Astrocyte of the spinal cord (primary cell): ENCODE measurements around the gene SUCLG1.

Source experiments
- DNase-seq: peaks from one replicate; pipeline ENCODE4 v3.0.0; 2011; ENCODE audit warnings: low read depth, low spot score
- H3K4me3 ChIP-seq: 2 replicates; pipeline ENCODE4 v1.5.1; 2011; ENCODE audit warnings: low read depth, mild to moderate bottlenecking, low read length, moderate library complexity
- CTCF ChIP-seq: IDR thresholded peaks from 2 replicates; pipeline ENCODE4 v1.5.1; 2012; ENCODE audit warnings: low read depth, mild to moderate bottlenecking, low read length, inconsistent platforms
- in situ Hi-C: cut with HindIII; loops from 2 replicates; pipeline ENCODE4 v1.10.0; 2017; ENCODE audit warnings: low sequenced_read_pairs

SUCLG1 gene

DNA sequence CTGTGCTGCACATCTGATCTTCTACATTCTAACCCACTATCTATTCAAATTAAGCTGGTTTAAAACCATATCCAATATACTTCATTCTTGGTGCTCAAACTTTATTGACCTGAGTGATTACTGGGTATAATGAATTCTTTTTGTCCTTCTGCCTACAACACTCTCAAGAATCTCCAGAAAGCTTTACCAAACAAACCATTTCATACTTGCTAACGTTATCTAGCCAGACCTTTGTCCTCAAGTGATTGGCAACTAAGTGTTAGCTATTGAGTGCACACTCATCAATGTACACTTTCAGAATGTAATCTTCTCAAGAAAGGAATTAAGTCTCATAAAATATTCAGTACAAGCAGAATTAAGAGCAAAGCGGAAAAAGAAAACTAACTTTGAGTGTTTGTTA, 1.4 kb downstream of the SUCLG1 start:
- H3K4me3 ChIP-seq: no peak overlapping the region
- in situ Hi-C loops: no loop called here
- no peak for TF ChIP-seq CTCF
- DNase-seq: no peak

DNA sequence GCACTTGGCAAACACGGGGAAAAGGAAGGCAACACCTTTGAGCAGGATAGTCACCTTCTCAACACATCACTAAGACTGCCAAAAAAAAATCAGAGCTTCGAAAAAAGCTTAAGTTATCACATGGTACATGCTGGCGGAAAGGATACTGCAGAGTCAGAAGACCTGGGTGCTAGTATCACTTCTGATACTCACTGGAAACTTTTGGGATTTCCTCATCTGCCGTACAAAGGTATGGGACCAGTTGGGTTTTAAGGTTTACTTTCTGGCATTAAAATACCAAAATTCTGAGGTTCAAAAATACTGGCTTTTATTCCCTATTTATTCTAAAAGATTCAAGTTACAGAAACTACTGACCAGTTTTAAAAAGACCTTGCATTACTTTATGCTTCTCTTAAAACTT, 2.9 kb downstream of the SUCLG1 start:
- H3K4me3 ChIP-seq: no peak overlapping the region
- in situ Hi-C loops: no loop called here
- TF ChIP-seq CTCF: no peak
- DNase-seq: no peak

- in situ Hi-C loops: no loop called here
- no peak overlapping the region for H3K4me3 ChIP-seq
- no peak for TF ChIP-seq CTCF
- no peak for DNase-seq
Measured at GRCh38 chr2:84454581-84454980, 4.5 kb downstream of the SUCLG1 start.

- no peak for DNase-seq
- in situ Hi-C loops: no loop called here
- no peak overlapping the region for H3K4me3 ChIP-seq
- TF ChIP-seq CTCF: no peak
Measured at GRCh38 chr2:84452624-84453023, 6.5 kb downstream of the SUCLG1 start.

DNA sequence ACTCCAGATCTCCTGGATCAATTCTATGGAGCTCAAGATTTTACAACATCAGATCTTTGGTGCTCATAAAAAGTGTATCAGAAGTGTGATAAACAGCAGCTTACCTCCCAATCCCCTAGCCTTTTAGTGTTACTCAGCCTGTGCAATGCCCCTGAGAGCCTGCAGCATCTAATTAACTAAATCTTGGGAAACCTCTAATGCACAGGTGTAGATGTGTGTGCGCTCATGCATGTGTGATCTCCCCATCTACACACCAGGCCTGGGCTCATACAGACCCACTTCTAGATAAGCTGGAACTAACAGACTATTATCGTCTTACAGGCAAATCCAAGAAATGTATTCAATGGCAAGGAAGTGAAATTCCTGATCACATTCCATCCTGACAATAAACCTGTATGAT, 7.5 kb downstream of the SUCLG1 start:
- no peak for DNase-seq
- H3K4me3 ChIP-seq: no peak overlapping the region
- in situ Hi-C loops: no loop called here
- TF ChIP-seq CTCF: no peak

DNA sequence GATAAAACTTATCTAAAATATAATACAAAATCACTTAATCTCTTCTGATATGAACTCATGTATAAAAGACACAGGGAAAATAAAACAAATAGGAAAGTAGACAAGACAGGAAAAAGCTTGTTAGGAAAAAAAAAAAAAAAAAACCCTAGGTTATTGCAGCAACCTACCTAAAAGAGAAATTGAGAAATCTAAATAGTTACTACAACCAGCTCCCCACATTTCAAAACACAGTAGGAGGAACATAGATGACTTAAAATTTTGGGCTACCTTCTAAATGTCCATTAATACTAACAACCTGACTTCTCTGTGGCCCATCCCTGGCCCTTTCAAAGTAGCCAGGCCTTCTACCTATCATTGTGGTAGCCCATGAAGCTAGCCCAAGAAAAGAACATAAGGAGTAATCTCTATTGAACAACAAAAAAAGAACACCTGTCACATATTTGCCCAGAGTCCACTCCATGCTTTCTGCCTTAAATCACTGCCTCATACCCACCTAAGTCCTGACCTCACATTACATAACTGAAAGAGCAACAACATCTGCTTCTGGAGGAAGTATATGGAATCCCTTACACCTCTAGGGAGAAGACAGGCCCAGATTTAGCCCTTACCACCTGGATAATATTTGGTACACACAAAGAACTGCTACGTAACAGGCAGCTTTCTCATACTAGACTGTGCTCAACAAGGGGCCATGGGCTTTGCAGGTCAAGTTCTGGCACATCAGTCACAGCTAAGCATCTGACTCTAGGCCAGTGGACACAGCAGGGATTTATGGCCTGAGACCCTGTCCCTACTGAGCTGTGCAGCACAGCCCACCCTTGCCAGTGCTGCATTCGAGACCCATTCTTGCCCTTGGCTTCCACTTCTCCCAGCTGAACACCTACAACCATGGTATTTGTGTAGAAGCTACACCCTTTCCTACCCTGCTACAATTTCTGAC, 8.5 kb downstream of the SUCLG1 start:
- in situ Hi-C loops: no loop called here
- no peak for TF ChIP-seq CTCF
- DNase-seq: no peak
- no peak overlapping the region for H3K4me3 ChIP-seq
